OCI-LY3 (cell line): Measurements from ENCODE around the gene PRKAR1B.

ENCODE experiments used
- H2AFZ ChIP-seq: fragments of 200-600, 300-600 bp; shearing (Covaris generic); 2 replicates; pipeline ENCODE4 v1.6.0; 2014; ENCODE audit warnings: antibody characterized with exemption, low read depth, low read length
- H3K27ac ChIP-seq: fragments of 200-600, 300-600 bp; sonication (generic); 2 replicates; pipeline ENCODE4 v1.5.1; 2014; ENCODE audit warnings: mild to moderate bottlenecking, low read length, moderate library complexity, mixed read lengths
- H3K27me3 ChIP-seq: fragments of 200-600, 300-600 bp; sonication (generic); 2 replicates; pipeline ENCODE4 v1.6.1; 2014; ENCODE audit warnings: low read depth, low read length, mixed read lengths
- H3K36me3 ChIP-seq: fragments of 200-600, 300-600 bp; sonication (generic); replicated peaks from 2 replicates; pipeline ENCODE3; 2014; ENCODE audit warnings: low read depth, low read length, mixed read lengths
- H3K4me1 ChIP-seq: fragments of 300-600, 200-600 bp; sonication (generic); 2 replicates; pipeline ENCODE4 v1.6.1; 2014; ENCODE audit warnings: low read length, mixed read lengths
- H3K4me2 ChIP-seq: fragments of 200-600, 300-600 bp; sonication (generic); 2 replicates; pipeline ENCODE4 v1.6.1; 2014; ENCODE audit warnings: low read length, mixed read lengths
- H3K4me3 ChIP-seq: fragments of 300-600, 200-600 bp; sonication (generic); 2 replicates; pipeline ENCODE4 v1.5.1; 2014; ENCODE audit warnings: antibody characterized with exemption, mild to moderate bottlenecking, low read length, moderate library complexity
- H3K79me2 ChIP-seq: fragments of 300-600, 200-600 bp; shearing (Covaris generic); 2 replicates; pipeline ENCODE4 v1.6.1; 2014; ENCODE audit warnings: mild to moderate bottlenecking, low read length, mixed read lengths
- H3K9ac ChIP-seq: fragments of 300-600, 200-600 bp; shearing (Covaris generic); 2 replicates; pipeline ENCODE4 v1.6.0; 2014; ENCODE audit warnings: mild to moderate bottlenecking, low read length, moderate library complexity
- H3K9me3 ChIP-seq: fragments of 200-600, 300-600 bp; shearing (Covaris generic); 2 replicates; pipeline ENCODE4 v1.6.1; 2014; ENCODE audit warnings: low read length, mixed read lengths; ENCODE audit not compliant: insufficient read depth
- H4K20me1 ChIP-seq: fragments of 200-600, 300-600 bp; sonication (generic); 2 replicates; pipeline ENCODE4 v1.6.1; 2016; ENCODE audit warnings: low read length, mixed read lengths; ENCODE audit not compliant: insufficient read depth
- CTCF ChIP-seq: fragments of 200-600, 300-600 bp; sonication (generic); IDR thresholded peaks from 2 replicates; pipeline ENCODE4 v1.5.1; 2014; ENCODE audit warnings: antibody characterized with exemption, low read length, low read depth
- EZH2phosphoT487 ChIP-seq: fragments of 200-600 bp; shearing (Covaris generic); IDR thresholded peaks from 2 replicates; pipeline ENCODE4 v1.6.1; 2018; ENCODE audit warnings: antibody characterized with exemption, mixed run types, low read depth

PRKAR1B gene

DNA sequence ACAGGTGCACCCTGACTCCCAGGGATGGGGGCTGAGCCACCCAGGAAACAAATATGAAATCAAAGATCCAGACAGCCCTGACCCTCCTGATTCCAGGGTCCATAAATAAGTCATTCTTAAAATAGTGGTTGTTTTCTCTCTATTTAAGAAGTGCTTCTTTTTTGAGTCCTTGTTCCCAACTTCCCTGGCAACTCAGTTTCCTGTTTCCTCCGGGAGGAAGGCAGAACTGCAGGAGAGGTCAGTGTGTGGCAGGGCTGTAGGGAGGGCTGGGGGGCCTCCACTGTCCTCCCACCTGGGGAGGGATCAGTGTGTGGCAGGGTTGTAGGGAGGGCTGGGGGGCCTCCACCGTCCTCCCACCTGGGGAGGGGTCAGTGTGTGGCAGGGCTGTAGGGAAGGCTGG lies 118.7 kb downstream of the PRKAR1B start:
- H3K4me2 ChIP-seq: no peak overlapping the region

DNA sequence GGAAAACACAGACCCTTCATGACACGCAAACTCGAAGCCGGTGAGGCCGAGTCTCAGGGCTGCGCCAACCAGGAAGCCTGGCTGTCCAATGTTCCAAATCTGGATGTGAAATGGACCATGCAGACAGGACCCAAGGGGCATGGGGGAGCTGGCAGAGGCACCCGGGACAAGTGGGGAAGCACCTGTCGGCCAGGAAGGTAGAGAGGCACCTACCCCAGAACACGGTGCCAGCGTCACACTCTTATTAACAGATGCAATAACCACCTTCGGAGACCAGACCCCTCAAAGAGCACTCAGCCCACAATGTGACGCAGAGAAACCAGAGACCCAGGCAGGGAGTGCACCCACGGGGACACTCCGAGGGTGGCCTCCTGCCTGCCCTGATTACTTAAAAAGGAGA lies 119.1 kb downstream of the PRKAR1B start:
- Histone ChIP-seq H3K36me3 (no peaks in the 10 kb centered on the region), H3K9ac (no peak overlapping the region), H3K4me1 (no peaks in the 10 kb centered on the region), H3K4me3 (no peak overlapping the region), H3K27ac (no peak overlapping the region), H3K27me3 (no peaks in the 10 kb centered on the region), H4K20me1 (no peaks in the 10 kb centered on the region), H3K79me2 (no peaks in the 10 kb centered on the region), H3K4me2 (no peak overlapping the region), H3K9me3 (no peaks in the 10 kb centered on the region), H2AFZ (no peak overlapping the region)
- TF ChIP-seq EZH2phosphoT487: no peak
- TF ChIP-seq CTCF: no peak

More for the DNA sequence above, 118.7 kb downstream of the PRKAR1B start:
- Histone ChIP-seq H3K36me3 (no peaks in the 10 kb centered on the region), H3K79me2 (no peaks in the 10 kb centered on the region), H3K27me3 (no peaks in the 10 kb centered on the region), H3K27ac (no peak overlapping the region), H3K4me1 (no peaks in the 10 kb centered on the region), H4K20me1 (no peaks in the 10 kb centered on the region), H3K9ac (no peak overlapping the region), H2AFZ (no peak overlapping the region), H3K4me3 (no peak overlapping the region), H3K9me3 (no peaks in the 10 kb centered on the region)
- no peak for TF ChIP-seq CTCF
- TF ChIP-seq EZH2phosphoT487: no peak

- no peak overlapping the region for H3K27ac ChIP-seq
- H3K4me2 ChIP-seq: no peak overlapping the region
Observed at GRCh38 chr7:605661-606450, 121.2 kb downstream of the PRKAR1B start.

More at GRCh38 chr7:605661-606450, 121.2 kb downstream of the PRKAR1B start:
- TF ChIP-seq CTCF (no peak), EZH2phosphoT487 (no peak)
- Histone ChIP-seq H3K4me3 (no peak overlapping the region), H4K20me1 (no peaks in the 10 kb centered on the region), H2AFZ (no peak overlapping the region), H3K79me2 (no peaks in the 10 kb centered on the region), H3K9ac (no peak overlapping the region), H3K27me3 (no peaks in the 10 kb centered on the region), H3K9me3 (no peaks in the 10 kb centered on the region), H3K4me1 (peaks cover 14% of the 10 kb centered on the region), H3K36me3 (no peaks in the 10 kb centered on the region)
